HG03039 (cell line): Measurements from ENCODE around the gene NAPEPLD.
"Not testable (repeated sequence)": the region's sequence is repeated elsewhere in the genome, so short reads cannot be mapped to it uniquely, and the experiment has no call there.

Experiments
- ATAC-seq: cut with Tn5 transposase; IDR thresholded peaks from one replicate; pipeline ENCODE4 v1.9.1; 2021; ENCODE audit warnings: mild to moderate bottlenecking, moderate library complexity; ENCODE audit not compliant: unreplicated experiment

The NAPEPLD gene

DNA sequence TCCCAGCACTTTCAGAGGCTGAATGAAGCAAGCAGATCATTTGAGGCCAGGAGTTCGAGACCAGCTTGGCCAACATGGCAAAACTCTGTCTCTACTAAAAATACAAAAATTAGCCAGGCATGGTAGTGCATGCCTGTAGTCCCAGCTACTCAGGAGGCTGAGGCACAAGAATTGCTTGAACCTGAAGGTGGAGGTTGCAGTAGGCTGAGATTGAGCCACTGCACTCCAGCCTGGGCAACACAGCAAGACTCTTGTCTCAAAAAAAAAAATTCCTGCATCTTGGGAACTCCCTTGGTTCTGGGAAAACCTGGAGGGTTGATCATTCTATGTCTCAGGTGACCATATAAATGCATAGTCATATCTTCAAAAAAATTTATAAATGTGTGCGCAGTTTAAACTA is 4.1 kb downstream of the NAPEPLD start:
- ATAC-seq, result not testable (repeated sequence)

DNA sequence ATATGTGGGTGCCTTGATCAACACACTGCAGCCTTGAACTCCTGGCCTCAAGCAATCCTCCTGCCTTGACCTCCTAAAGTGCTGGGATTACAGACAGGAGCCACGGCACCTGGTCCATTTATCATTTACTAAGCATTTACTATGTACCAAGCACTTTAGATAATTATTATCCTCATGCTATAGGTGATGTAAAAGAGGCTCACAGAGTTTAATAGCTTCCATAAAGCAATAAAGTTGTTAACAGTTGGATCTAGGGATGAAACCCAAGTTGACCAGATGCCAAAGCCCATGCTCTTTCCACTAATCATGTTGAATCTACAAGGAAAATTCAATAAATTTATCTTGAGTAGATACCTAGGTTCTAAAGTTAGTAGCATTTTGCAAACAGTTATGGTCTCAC is 5.0 kb downstream of the NAPEPLD start:
- ATAC-seq, result no peak

DNA sequence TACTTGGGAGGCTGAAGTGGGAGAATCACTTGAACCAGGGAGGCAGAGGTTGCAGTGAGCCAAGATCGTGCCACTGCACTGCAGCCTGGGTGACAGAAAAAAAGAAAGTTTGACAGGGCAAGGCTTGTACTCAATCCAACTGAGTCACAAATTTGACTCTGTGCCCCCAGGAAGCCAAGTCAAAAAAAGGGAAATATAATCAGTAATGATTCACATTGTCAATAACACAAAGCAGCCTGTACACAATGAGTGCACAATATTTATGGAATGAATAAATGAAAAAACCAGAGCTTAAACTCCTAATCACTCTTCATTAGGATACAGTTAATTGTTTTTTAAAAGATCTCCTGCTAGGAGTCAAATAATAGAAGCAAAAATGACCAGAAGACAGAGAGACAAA is 6.4 kb downstream of the NAPEPLD start:
- no peak for ATAC-seq

DNA sequence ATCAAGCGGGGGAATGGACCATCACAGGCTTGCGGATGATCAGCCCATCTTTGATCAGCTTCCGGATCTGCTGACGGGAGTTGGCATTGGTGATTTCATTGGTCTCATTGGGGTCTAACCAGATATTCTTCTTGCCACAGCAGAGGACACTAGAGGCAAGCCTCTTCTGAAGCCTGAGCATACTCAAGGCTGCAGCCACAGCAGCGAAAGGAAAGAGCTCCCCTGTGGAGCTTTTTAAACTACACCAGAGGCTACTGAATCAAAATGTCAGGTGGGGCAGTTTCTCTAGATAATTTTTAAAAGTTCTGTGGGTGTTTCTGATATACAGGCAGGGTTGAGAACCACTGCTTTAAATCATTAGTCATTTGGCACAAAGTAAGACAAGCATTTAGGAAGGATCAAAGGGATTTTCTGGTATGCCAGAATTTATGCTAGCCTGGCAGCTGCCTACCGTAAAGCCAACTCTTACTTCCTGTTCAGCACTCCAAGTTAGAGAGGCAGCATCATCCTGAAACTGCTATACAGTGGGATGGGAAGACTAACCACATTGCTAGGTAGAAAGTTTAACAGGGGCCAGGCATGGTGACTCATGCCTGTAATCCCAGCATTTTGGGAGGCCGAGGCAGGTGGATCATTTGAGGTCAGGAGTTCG is 7.0 kb downstream of the NAPEPLD start:
- no peak for ATAC-seq

DNA sequence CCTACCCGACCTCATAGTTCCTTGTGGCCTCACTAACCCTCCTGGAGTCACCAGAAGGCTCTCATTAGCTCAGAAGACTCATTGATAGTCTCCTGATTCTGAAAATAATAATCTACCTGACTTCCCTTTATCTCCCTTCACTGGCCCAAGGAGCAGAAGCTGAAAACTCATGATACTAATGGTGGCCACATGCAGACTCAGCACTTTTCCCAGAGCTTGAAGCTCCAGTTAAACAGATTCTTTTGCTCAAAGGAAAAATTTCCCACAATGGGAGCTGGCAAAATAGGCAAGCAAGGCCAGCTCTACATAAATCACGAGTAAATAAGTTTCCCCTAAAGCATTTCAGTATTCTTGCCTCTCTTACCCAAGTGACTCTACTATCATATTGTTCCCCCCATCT is 8.2 kb downstream of the NAPEPLD start:
- no peak for ATAC-seq

DNA sequence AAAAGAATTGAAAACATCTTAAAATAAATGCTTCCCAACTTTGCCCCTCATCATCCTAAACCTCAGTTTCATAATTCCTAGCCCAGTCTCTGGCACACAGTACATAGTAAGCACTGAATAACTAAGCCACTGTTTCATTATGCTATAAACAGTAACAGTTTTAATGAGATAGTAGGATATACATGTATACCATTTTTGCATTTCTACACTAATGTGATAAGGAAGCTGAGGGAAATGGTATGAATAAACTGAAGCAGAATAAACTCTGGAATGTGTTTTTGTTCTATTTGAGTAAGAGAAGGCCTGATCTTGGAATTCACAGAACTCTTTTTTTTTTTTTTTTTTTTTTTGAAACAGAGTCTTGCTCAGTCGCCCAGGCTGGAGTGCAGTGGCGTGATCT is 8.8 kb downstream of the NAPEPLD start:
- ATAC-seq, result no peak

DNA sequence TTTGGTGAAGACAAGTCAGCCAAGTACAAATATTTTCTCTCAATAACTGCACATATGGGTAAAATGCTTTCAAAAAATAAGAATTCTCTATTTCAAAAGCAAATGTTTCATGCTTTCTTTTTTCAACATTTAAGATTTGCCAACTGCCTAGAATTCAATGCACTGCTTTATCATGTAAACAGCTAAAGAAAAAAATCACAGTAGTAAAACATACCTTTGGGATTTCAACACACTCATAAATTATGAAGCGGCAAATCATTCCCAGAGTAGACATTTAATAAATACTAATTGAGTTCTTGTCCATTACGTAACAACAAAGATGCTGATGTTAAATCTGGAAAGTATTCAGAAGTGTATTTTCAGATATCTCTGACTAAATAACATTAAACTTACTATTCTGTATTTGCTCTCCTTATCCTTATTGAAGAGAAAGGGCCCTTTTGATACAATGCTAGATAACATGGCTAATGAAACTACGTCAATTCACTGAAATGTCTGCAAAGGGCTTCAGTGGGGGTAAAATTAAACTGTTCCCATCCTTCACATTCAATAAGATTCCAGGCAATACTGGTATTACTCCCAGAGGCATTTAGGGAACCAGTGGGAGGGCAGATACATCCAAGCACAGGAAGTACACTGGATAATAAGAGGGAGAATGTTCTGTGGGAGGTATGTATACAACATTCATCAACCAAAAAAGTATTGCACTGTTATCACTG is 13.9 kb downstream of the NAPEPLD start:
- no peak for ATAC-seq

DNA sequence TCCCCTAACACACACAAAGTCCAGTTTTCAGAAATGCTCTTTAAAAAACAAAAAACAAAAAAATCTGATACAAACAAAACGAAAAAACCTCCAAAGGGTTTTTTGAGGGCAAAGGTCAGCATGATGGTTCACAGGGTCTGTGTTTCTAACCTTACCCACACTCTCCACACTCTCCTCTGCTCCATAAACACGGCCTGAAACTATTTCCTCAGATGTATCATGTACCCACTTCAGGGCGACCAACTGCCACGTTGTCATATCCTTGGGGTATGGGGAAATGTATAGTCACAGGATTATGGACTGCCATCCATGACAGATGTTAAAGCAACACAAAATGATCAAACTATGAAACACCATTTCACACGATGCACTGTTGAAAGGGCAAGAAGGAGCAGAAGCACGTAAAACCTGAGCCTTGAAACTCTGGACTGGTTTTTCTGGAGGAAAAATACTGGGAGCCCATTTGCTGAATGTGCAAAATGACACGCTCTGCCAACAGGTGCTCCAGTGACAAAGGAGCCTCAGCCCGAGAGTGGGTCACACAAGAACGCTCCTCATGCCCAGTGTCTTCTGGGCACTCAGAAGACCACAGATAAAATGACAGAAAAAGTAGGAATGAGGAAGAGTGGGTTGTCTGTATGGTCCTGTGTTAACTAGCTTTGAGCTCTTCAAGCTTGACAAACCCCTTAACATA is 15.8 kb downstream of the NAPEPLD start:
- no peak for ATAC-seq

DNA sequence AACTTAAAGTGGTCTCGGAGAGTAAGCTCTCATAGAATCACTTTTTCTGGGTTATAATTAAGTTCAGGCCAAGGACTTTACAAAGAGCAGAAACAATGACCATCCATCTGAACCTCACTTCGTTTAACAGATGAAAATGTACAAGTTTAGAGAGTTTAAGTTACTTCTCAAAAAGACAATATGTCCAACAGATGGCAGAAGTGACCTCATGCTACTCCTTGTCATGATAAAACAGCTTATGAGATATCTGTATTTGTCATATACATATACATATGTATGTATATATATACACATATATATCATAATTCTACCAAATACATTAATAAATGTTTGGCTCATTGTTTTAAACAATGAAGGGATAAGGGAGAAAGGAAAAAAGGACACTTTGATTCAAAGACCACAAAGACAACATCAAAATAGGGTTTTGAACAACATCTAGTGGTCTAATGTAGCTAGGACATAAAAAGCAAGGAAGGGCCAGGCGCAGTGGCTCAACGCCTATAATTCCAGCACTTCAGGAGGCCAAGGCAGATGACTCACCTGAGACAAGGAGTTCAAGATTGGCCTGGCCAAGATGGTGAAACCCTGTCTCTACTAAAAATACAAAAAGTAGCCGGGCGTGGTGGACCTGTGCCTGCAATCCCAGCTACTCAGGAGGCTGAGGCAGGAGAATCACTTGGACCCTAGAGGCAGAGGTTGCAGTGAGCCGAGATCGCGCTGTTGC is 17.8 kb downstream of the NAPEPLD start:
- no peak for ATAC-seq

DNA sequence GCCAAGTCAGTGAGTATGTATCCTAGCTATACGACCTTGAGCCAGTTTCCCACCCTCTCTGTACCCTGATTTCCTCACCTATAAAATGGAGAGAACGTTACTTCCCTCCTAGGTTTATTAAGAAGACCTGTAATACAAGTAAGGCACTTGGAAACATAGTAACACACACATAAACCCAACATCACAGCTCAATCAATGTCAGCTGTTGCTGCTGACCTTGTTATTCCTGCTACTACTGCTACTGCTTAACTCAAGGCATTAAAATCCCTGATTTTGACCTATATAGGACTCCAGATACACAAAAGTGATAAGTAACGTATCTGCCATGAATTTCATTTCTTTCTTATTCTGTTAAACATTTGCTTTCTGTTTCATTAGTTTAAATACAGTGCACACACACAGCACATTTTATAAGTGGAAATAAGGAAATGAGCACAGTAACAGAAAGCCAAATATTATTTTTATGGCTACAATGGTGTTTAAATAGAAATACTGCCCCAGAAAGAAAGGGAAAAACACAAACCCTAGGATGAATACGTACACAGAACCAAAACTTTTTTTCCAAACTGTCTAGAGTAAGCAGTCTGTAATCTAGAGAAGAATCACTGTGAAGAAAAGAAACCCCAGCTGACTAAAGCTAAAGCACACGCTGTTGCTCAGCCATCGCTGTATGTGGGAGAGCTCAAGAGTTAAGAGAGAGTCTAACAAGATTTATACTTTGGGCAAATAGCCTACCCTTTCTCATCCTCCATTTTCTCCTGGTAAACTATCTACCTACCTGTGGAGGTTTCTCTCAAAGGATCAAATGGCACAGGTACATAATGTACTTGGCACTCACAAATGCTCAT is 19.0 kb downstream of the NAPEPLD start:
- no peak for ATAC-seq

DNA sequence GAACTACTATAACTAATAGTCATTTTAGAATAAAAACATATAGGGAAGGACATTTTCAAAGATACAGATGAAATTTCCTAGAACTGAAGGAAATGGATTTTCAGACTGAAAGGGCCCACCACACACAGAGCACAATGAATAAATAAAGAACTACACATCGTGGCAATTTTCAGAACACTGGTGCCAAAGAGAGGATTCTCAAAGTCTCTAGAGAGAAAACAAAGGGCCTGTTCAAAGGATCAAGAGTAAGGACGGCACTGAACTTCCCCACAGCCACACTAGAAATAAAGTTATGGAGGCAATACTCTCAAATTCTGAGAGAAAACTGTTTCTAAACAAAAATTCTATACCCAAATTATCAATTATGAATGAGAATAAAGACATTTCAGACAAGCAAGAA is 21.9 kb downstream of the NAPEPLD start:
- ATAC-seq, result no peak

DNA sequence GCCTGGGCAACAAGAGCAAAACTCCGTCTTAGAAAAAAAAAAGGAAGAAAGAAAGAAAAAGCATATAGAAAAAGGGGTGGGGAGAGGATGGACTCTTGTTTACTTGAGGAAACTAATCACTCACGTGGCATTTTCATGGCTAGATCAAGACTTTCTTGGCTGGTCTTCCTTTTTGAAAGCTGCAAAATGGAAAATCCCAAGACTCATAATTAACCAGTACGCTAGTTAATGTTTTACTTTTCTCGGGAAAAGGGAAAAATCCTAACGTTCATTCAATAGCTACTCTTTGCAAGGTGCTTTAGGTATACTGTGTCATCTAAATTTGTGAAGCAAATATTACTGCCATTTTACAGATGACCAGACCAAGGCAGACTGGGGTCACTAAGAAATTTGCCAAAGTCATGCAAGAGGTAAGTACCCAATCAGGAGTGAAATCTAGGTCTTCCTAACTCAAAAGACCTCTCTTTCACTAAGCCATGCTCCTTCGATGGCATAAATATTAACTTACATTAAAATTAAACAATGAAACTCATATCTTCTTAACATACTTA is 24.4 kb downstream of the NAPEPLD start:
- ATAC-seq, result no peak

DNA sequence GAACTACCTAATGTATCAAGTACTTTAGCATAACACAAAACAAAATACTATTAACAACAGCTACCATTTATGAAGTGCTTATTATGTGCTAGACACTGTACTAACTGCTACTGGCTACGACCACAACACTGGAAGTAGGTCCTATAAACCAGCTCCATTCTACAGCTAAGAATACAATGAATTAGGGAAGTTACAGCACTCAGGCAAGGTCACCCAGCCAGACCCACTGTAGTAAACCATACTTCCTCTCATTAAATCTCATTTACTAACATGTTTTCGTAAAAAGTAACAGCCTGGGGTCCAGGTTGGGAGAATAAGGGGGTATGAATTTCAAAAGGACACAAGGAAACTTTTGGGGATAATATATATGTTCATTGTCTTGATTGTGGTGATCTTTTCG is 25.4 kb downstream of the NAPEPLD start:
- ATAC-seq, result no peak

DNA sequence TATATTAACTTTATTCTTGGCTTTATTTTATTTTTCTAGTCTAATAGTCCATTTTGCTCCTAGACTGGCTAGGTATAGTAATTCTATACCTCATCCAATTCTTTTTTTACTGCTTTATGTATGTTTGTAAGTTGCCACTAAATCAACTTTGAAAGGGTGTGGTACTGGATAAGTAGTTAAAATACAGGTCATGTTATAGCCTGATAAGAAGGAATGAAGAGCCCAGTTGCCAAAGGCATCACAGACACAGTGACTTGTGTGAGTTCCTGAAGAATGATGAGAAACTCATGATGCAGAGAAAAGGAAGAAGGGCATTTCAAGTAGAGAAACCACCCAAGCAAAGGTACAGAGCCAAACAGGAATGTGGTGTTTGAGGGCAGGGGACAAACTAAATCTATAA is 27.3 kb downstream of the NAPEPLD start:
- no peak for ATAC-seq

DNA sequence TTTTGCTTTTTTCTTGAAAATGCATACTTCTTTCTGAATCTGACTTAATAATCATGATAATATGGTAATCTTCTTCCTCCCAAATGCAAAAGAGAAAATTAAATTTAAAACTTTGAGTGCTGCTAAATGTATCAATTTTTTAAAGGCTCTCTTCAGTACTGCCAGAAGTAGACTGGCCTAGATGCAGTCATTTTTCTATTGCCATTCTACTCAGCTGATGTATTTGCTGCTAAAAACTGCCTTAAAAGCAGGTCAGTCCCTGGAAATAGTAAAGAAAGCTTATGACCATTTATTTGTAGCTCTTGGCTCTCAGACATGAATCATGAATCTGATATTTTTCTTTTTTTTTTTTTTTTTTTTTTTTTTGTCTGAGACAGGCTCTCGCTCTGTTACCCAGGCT is 28.5 kb downstream of the NAPEPLD start:
- no peak for ATAC-seq

DNA sequence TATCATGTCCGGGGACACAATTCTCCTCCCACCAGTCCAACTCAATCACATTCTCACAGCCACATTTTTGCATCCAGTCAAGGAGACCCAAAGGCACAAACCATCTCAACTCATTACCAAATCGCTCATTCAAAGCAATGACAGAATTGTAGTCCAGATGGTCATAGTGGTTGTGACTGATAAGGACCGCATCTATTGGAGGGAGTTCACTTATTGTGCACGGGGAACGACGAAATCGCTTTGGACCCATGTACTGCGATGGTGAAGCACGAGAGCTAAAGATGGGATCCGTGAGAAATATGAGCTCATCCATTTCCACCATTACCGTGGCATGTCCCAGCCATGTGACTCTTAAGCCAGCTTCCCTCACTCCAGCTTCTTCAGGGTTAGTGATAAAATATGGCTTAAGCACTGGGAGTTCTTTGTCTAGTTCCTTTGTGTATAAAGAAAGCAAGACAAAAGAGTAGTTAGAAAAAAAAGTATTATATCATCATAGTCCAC is 29.1 kb downstream of the NAPEPLD start:
- ATAC-seq, result no peak

DNA sequence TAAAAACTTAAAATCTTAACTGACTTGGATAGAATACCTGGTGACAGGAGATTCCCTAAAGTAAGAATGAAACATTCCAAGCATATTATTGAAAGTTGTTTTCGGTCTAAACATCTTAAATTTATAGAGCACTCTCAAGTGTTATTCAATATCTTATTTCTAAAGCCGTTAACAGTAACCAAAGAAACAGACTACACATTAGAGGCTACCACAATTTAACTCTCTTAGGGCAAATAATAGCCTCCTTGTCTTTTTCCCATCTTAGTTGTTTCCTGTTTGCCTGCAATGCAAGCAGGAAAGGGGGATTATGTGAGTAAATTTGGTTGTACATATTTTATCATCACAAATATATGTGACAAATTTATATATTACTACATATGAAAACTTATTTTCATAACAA is 31.4 kb downstream of the NAPEPLD start:
- no peak for ATAC-seq

DNA sequence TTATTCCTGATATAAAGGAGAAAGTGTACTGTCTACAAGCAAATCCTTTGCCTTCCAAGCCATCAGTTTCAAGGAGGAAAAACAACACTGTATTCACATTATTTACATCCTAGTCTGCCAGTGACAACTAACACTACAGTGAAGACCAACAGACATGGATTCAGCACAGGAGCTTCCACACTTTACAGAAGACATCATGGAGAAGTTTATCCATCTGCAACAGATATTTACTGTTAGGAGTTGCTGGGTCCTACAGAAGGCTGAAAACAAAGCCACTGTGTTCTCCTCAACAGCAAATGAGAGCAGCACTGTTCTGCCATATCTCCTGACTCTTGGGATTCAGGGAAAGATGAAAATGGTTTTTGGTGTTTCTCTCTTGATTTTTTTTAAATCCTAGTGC is 31.9 kb downstream of the NAPEPLD start:
- ATAC-seq, result no peak

DNA sequence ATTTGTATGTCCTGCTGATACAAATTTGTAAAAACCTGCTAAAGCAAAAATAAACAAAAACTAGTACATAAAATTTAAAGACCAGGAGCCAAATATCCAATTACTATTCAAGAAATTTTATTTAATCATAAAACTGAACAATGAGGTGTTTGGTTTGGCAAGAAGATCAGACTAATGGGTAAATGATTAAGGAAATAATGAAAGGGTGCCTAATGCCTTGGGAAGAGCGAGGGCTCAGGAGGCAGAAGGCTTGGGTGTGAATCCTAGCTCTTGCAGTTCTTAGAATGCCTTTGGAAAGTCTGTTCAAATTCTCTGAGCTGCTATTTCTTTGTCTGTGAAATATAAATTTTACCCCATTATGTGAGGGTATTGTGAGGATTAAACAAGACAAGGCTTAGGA is 32.4 kb downstream of the NAPEPLD start:
- no peak for ATAC-seq

DNA sequence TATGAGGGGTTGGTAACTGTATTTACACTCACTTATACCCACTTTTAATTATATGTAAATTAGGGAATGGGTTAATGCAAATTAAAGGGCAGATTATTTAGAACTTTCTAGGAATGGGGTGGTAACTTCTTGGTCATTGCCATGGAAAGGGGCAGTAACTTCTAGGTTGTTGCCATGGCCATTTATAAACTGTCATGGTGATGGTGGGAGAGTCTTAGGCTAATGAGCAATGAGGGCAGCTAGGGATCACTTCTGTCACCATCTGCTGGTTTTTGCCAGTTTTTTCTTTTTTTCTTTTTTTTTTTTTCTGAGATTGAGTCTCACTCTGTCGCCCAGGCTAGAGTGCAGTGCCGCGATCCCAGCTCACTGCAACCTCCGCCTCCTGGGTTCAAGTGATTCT is 33.1 kb downstream of the NAPEPLD start:
- no peak for ATAC-seq
